Panc1 (cell line): ENCODE measurements around the gene GRIK3. TPM values are rescaled to one million over a fixed set of nuclear protein-coding genes. Genes with fewer than 3 reads are reported as not detected.

Experiments
- ATAC-seq: fragments of 200-7000 bp; cut with Tn5 transposase; 2 replicates; pipeline ENCODE4 v1.9.1; 2020; ENCODE audit warnings: mild to moderate bottlenecking, moderate library complexity
- BruUV-seq: library from RNA; stranded (reverse); fragments of 400-500 nt; replicated peaks from 2 replicates; lab custom pipeline; 2021; lab: Mats Ljungman, UMichigan
- CTCF ChIA-PET: fragments of 300-600 bp; sonication (Branson Sonifier 250); formaldehyde crosslinking; loops from one replicate; lab custom pipeline; 2022; ENCODE audit warnings: antibody characterized with exemption; lab: Charles Lee
- POLR2A ChIA-PET: fragments of 300-600 bp; sonication (Branson Sonifier 250); formaldehyde crosslinking; loops from one replicate; lab custom pipeline; 2022; ENCODE audit warnings: antibody characterized with exemption; lab: Charles Lee
- DNase-seq: peaks from one replicate; pipeline ENCODE4 v3.0.0-alpha.2; 2010; ENCODE audit warnings: low read depth, low spot score
- H3K27ac ChIP-seq: 2 replicates; pipeline ENCODE4 v1.5.1; 2011; ENCODE audit warnings: mild to moderate bottlenecking, low read length, inconsistent platforms
- H3K27me3 ChIP-seq: fragments of 200-500 bp; sonication (Bioruptor generic); 2 replicates; pipeline ENCODE4 v1.6.0; 2014; ENCODE audit warnings: low read length, inconsistent platforms; ENCODE audit not compliant: control insufficient read depth, insufficient read depth
- H3K36me3 ChIP-seq: fragments of 200-500 bp; sonication (Bioruptor generic); 2 replicates; pipeline ENCODE4 v1.5.1; 2014; ENCODE audit warnings: inconsistent platforms, mild to moderate bottlenecking, low read length, moderate library complexity; ENCODE audit not compliant: control insufficient read depth, insufficient read depth
- H3K4me1 ChIP-seq: 2 replicates; pipeline ENCODE4 v1.5.1; 2011; ENCODE audit warnings: inconsistent platforms, mild to moderate bottlenecking, low read length, moderate library complexity; ENCODE audit not compliant: control insufficient read depth, insufficient read depth
- H3K4me3 ChIP-seq, 2 experiments: 2 replicates each; pipeline ENCODE4 v1.5.1; 2011 to 2012; ENCODE audit warnings: low read depth in 2 of 2, low read length in 2 of 2, mild to moderate bottlenecking in 2 of 2, inconsistent platforms in 1 of 2, moderate library complexity in 1 of 2
- H3K9me3 ChIP-seq: fragments of 200-500 bp; sonication (Bioruptor generic); 2 replicates; pipeline ENCODE4 v1.5.1; 2014; ENCODE audit warnings: low read depth, mild to moderate bottlenecking, inconsistent platforms, low read length, moderate library complexity; ENCODE audit not compliant: control insufficient read depth, insufficient read depth
- CTCF ChIP-seq: fragments of 450-650 bp; IDR thresholded peaks from 2 replicates; pipeline ENCODE4 v1.5.1; 2017; ENCODE audit warnings: mild to moderate bottlenecking
- POLR2AphosphoS5 ChIP-seq: IDR thresholded peaks from 2 replicates; pipeline ENCODE4 v1.6.1; 2012; ENCODE audit warnings: mild to moderate bottlenecking, low read depth, low read length, moderate library complexity
- REST ChIP-seq, 2 experiments: IDR thresholded peaks; 2 replicates each; pipeline ENCODE4 v1.6.1; 2011 to 2012; ENCODE audit warnings: low read depth in 2 of 2, control low read depth in 1 of 2, low read length in 1 of 2, mild to moderate bottlenecking in 1 of 2, moderate library complexity in 1 of 2; ENCODE audit not compliant: insufficient read depth in 1 of 2
- SIN3A ChIP-seq: IDR thresholded peaks from 2 replicates; pipeline ENCODE4 v1.6.1; 2012; ENCODE audit warnings: low read depth, mild to moderate bottlenecking, low read length, moderate library complexity, borderline replicate concordance; ENCODE audit not compliant: insufficient read depth
- TCF7L2 ChIP-seq: IDR thresholded peaks from 2 replicates; pipeline ENCODE4 v1.6.1; 2011; ENCODE audit warnings: mild to moderate bottlenecking, low read depth, low read length, inconsistent platforms
- in situ Hi-C: cut with HindIII; loops from 2 replicates; pipeline ENCODE4 v1.10.0; 2016; ENCODE audit warnings: low sequenced_read_pairs, low pct_unique_long_range_greater_than_20kb
- intact Hi-C: fragments of 100-400 bp; cut with micrococcal nuclease; formaldehyde crosslinking; loops from one replicate; pipeline ENCODE4 v1.10.0; 2022; ENCODE audit not compliant: unreplicated experiment
- total RNA-seq: library from RNA; stranded (reverse); gene quantifications from one replicate; pipeline ENCODE4 v1.2.1, GENCODE V29; 2021; ENCODE audit not compliant: unreplicated experiment

The GRIK3 gene
- total RNA-seq, 1 experiment from 2014 or later, result not detected

DNA sequence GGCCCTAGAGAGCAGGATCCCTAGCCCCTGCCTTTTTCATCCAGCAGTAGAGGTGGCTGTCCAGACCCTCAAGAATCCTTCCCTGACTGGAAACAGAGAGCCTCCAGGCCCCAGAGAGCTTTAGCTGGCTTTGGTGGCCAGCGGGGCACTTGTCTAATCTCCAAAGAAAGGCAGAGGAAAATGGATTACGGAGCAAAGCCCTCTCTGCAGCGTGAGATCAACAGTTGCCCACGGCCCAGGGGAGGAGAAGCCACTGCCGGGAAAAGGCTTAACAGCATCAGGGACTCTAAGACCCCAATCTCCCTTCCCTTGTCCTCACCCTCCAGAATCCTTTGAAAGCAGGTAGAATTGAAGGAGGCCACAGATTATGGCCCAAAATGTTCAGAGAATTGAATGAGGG lies 35.8 kb upstream of the GRIK3 start:
- POLR2A ChIA-PET, result no interaction called here

GRCh38 chr1:37069406-37069805 lies 35.1 kb upstream of the GRIK3 start:
- H3K27ac ChIP-seq, result no peak overlapping the region
- H3K4me1 ChIP-seq, result no peaks in the 10 kb centered on the region
- H3K27me3 ChIP-seq, result peaks cover 13% of the 10 kb centered on the region
- in situ Hi-C loops (no loop called here), intact Hi-C loops (no loop called here)
- no peak overlapping the region for H3K4me3 ChIP-seq
- ATAC-seq (no peak), DNase-seq (no peak)
- TF ChIP-seq TCF7L2 (no peak), REST (IDR thresholded peaks at IDR 0.05; ENCODE audit: insufficient read depth in 1 of 2, low read depth in 2 of 2, low read length in 1 of 2) (no peak), SIN3A (no peak), POLR2AphosphoS5 (no peak), CTCF (no peak)
- H3K36me3 ChIP-seq, result no peaks in the 10 kb centered on the region
- BruUV-seq, result no TSS peak
- POLR2A ChIA-PET, result no interaction called here
- CTCF ChIA-PET, result no interaction called here
- H3K9me3 ChIP-seq, result no peaks in the 10 kb centered on the region

More for the DNA sequence above, 35.8 kb upstream of the GRIK3 start:
- Histone ChIP-seq H3K4me3 (no peak overlapping the region), H3K27me3 (peaks cover 13% of the 10 kb centered on the region), H3K4me1 (no peaks in the 10 kb centered on the region), H3K27ac (no peak overlapping the region), H3K9me3 (no peaks in the 10 kb centered on the region), H3K36me3 (no peaks in the 10 kb centered on the region)
- no TSS peak for BruUV-seq
- ATAC-seq, result no peak
- no peak for DNase-seq
- no peak for TF ChIP-seq SIN3A
- TF ChIP-seq TCF7L2, result no peak
- no peak for TF ChIP-seq REST (IDR thresholded peaks at IDR 0.05; ENCODE audit: insufficient read depth in 1 of 2, low read depth in 2 of 2, low read length in 1 of 2)
- no peak for TF ChIP-seq CTCF
- TF ChIP-seq POLR2AphosphoS5, result no peak
- intact Hi-C loops, result no loop called here
- in situ Hi-C loops, result no loop called here
- CTCF ChIA-PET, result no interaction called here
